ENCODE results near the gene PIPOX.

DNA sequence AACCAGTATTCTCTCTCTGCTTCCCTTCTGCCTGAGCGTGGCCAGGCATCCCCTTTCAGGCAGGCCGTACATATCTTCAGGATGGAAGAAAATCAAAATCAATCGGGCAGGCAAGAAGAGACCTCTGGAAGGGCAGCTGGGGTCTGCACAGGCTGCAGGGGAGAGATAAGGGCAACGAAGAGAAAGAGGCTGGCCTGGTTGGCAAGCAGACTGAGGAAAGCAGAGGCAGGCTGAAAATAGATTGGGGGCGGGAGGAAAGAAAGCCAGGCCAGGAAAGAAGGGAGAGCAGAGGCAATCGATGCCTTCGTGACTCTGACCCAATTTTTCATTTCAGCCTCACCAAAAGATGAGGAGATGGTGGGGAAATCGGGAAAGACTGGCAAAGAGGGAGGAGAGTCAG, 18.1 kb downstream of the PIPOX start:
- TF ChIP-seq POLR2A (IDR thresholded peaks at IDR 0.05; ENCODE audit: low read length) (no peak), GATA1 (IDR thresholded peaks at IDR 0.05; ENCODE audit: low read depth, low read length) (no peak)
